CD14-positive monocyte (primary cell): ENCODE data around the gene OR5D16. TPM values are rescaled to one million over a fixed set of nuclear protein-coding genes. Genes with fewer than 3 reads are reported as not detected.
"Not testable (repeated sequence)": the region's sequence is repeated elsewhere in the genome, so short reads cannot be mapped to it uniquely, and the experiment has no call there.

ENCODE experiments used
- DNase-seq, 3 donors: peaks; one replicate each; pipeline ENCODE4 v3.0.0-alpha.2; 2011 to 2022
- H2AFZ ChIP-seq: 2 replicates; pipeline ENCODE4 v1.6.0; 2012; ENCODE audit warnings: mild to moderate bottlenecking, low read depth, low read length, inconsistent platforms; ENCODE audit not compliant: insufficient read depth, poor library complexity, severe bottlenecking
- H3K27ac ChIP-seq, 2 donors: 1 replicate in 1 of 2; 2 replicates in 1 of 2; pipeline ENCODE4 v1.5.1; 2012 to 2013; ENCODE audit warnings: low read length in 2 of 2, control low read depth in 1 of 2, inconsistent platforms in 1 of 2, low read depth in 1 of 2, mild to moderate bottlenecking in 1 of 2
- H3K27me3 ChIP-seq, 2 donors: one replicate each; pipeline versions ENCODE4 v1.6.0 to v1.6.1; 2011 to 2013; ENCODE audit warnings: low read length in 2 of 2; ENCODE audit not compliant: control insufficient read depth in 2 of 2, insufficient read depth in 2 of 2
- H3K36me3 ChIP-seq, 2 donors: replicated peaks in 1 of 2; 1 replicate in 1 of 2; 2 replicates in 1 of 2; pipeline versions ENCODE4 v1.5.1 to v1.6.1; 2012 to 2013; ENCODE audit warnings: low read length in 2 of 2, control low read depth in 1 of 2, inconsistent platforms in 1 of 2, mild to moderate bottlenecking in 1 of 2; ENCODE audit not compliant: insufficient read depth in 2 of 2, control insufficient read depth in 1 of 2
- H3K4me1 ChIP-seq, 2 donors: 1 replicate in 1 of 2; 2 replicates in 1 of 2; pipeline versions ENCODE4 v1.5.1 to v1.6.1; 2012 to 2013; ENCODE audit warnings: low read length in 2 of 2, control low read depth in 1 of 2, inconsistent platforms in 1 of 2, mild to moderate bottlenecking in 1 of 2, moderate library complexity in 1 of 2; ENCODE audit not compliant: insufficient read depth in 2 of 2, control insufficient read depth in 1 of 2
- H3K4me2 ChIP-seq: replicated peaks from 2 replicates; pipeline ENCODE3; 2012; ENCODE audit warnings: low read length, moderate library complexity, mild to moderate bottlenecking; ENCODE audit not compliant: poor library complexity, severe bottlenecking; ENCODE audit errors: extremely low read depth
- H3K4me3 ChIP-seq, 3 experiments: fragments of 200-600 bp in 1 of 3; sonication (generic) in 1 of 3; replicated peaks in 1 of 3; 1 replicate in 2 of 3; 2 replicates in 1 of 3; pipeline ENCODE4 v1.5.1; 2011 to 2013; ENCODE audit warnings: low read length in 3 of 3, mild to moderate bottlenecking in 3 of 3, control low read depth in 2 of 3, low read depth in 2 of 3, inconsistent platforms in 1 of 3, moderate library complexity in 1 of 3
- H3K79me2 ChIP-seq: 2 replicates; pipeline ENCODE4 v1.6.0; 2012; ENCODE audit warnings: mild to moderate bottlenecking, control low read depth, inconsistent platforms, low read length, moderate library complexity; ENCODE audit not compliant: insufficient read depth
- H3K9ac ChIP-seq: 2 replicates; pipeline ENCODE4 v1.6.0; 2017; ENCODE audit warnings: low read length, mild to moderate bottlenecking; ENCODE audit not compliant: insufficient read depth, poor library complexity, severe bottlenecking
- H3K9me3 ChIP-seq, 2 donors: replicated peaks in 1 of 2; 1 replicate in 1 of 2; 2 replicates in 1 of 2; pipeline versions ENCODE4 v1.5.1 to v1.6.1; 2012 to 2013; ENCODE audit warnings: low read length in 2 of 2, control low read depth in 1 of 2; ENCODE audit not compliant: control insufficient read depth in 1 of 2, insufficient read depth in 1 of 2
- H4K20me1 ChIP-seq: 2 replicates; pipeline ENCODE4 v1.6.0; 2012; ENCODE audit warnings: mild to moderate bottlenecking, low read length, control low read depth, moderate library complexity; ENCODE audit not compliant: insufficient read depth
- H3K27ac Mint-ChIP-seq, 7 donors: one replicate each; pipeline ENCODE4 v1.8.0; 2020; ENCODE audit warnings: mild to moderate bottlenecking in 7 of 7, mixed read lengths in 7 of 7, moderate library complexity in 6 of 7, inconsistent platforms in 2 of 7
- H3K27me3 Mint-ChIP-seq, 3 donors: one replicate each; pipeline ENCODE4 v1.8.0; 2021 to 2022; ENCODE audit warnings: low read depth in 3 of 3, mild to moderate bottlenecking in 3 of 3, mixed read lengths in 3 of 3, moderate library complexity in 3 of 3, inconsistent platforms in 1 of 3
- H3K36me3 Mint-ChIP-seq, 2 donors: one replicate each; pipeline ENCODE4 v1.8.0; 2020; ENCODE audit warnings: mixed read lengths in 2 of 2, inconsistent platforms in 1 of 2, mild to moderate bottlenecking in 1 of 2
- H3K4me1 Mint-ChIP-seq: one replicate; pipeline ENCODE4 v1.8.0; 2020; ENCODE audit warnings: mild to moderate bottlenecking, mixed read lengths
- H3K4me3 Mint-ChIP-seq, 2 donors: one replicate each; pipeline ENCODE4 v1.8.0; 2020; ENCODE audit warnings: mild to moderate bottlenecking in 2 of 2, mixed read lengths in 2 of 2, moderate library complexity in 1 of 2
- H3K9me3 Mint-ChIP-seq, 7 donors: one replicate each; pipeline ENCODE4 v1.8.0; 2020 to 2022; ENCODE audit warnings: mixed read lengths in 7 of 7, mild to moderate bottlenecking in 6 of 7, moderate library complexity in 6 of 7, inconsistent platforms in 2 of 7
- WGBS: methylation state at CpG from one replicate; pipeline ENCODE4 v1.1.5; 2013; ENCODE audit warnings: missing lambda C conversion rate; ENCODE audit not compliant: insufficient coverage; 5-methylcytosine and 5-hydroxymethylcytosine counted together
- intact Hi-C, 2 donors: fragments of 100-400 bp; cut with micrococcal nuclease; formaldehyde crosslinking; loops; one replicate each; pipeline versions ENCODE4 v1.15.0 to v1.15.1; 2023
- polyA plus RNA-seq, 3 donors: library from polyadenylated mRNA; depleted of rRNA in 1 of 3; unstranded in 2 of 3; stranded (reverse) in 1 of 3; fragments of 300-500 nt in 2 of 3; fragments of >200 nt in 1 of 3; fragmentation: Illumina TruSeq in 2 of 3; gene quantifications; 1 replicate in 2 of 3; 2 replicates in 1 of 3; pipeline ENCODE4 v1.2.3, GENCODE V29; 2012 to 2021

OR5D16 gene
- polyA plus RNA-seq, 3 donors: not detected

DNA sequence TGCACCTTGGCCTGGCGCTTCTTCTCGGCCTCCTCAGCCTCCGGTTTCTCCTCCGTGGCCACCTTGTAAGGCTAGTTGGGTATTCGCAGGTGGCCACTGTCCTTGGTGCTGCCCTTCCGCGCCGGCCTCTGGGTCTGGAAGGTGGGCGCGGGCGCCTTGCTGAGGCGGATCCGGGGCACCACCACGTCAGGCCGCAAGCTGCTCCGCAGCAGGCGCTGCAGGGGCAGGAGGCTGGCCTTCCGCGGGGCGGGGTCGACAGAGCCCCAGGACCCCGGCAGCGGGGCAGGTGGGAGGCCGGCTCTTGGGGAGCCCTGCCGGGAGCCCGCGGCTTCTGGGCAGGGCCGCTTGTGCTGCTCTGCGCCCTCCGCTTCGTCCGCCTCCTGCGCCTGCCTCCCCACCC is 34.2 kb downstream of the OR5D16 start:
- H3K36me3 Mint-ChIP-seq, H3K27me3 Mint-ChIP-seq, H3K27ac ChIP-seq, H3K4me3 ChIP-seq, H3K4me2 ChIP-seq, H3K9ac ChIP-seq, H3K4me1 ChIP-seq, H3K4me1 Mint-ChIP-seq, H4K20me1 ChIP-seq, H3K79me2 ChIP-seq, H3K27ac Mint-ChIP-seq, H3K4me3 Mint-ChIP-seq, intact Hi-C loops, DNase-seq, H3K27me3 ChIP-seq, H2AFZ ChIP-seq, H3K36me3 ChIP-seq: not testable (repeated sequence)
- peaks cover 11 to 43% (median 22%) of the 10 kb centered on the region in 7 donors for H3K9me3 Mint-ChIP-seq
- H3K9me3 ChIP-seq: peaks cover 8 to 31% of the 10 kb centered on the region in 2 donors
- WGBS: 18% methylated on average over 30 of the region's 33 CpGs

DNA sequence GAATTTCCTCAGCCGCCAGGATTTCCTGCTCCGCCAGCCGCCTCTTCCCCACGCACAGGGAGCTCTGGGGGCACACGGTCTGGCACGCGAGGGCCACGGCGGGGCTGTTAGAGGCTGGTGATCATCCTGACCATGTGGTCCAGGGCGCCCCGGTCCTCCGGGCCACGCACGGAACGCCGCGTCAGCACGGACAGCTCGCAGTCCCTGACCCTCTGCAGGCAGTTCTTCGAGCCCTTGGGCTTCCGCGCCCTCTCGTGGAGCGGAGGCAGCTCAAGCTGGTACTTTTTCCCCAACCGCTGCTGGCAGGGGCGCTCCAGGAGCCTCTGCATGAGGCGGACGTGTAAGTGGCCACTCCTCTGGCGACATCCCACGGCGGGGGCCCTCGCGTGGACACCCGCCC is 34.6 kb downstream of the OR5D16 start:
- H3K27ac Mint-ChIP-seq, H4K20me1 ChIP-seq, H3K27ac ChIP-seq, H3K27me3 ChIP-seq, H3K79me2 ChIP-seq, H3K4me1 ChIP-seq, H3K36me3 ChIP-seq, H2AFZ ChIP-seq, H3K36me3 Mint-ChIP-seq, H3K4me2 ChIP-seq, H3K4me1 Mint-ChIP-seq, H3K4me3 Mint-ChIP-seq, DNase-seq, H3K9ac ChIP-seq, H3K27me3 Mint-ChIP-seq, intact Hi-C loops, H3K4me3 ChIP-seq: not testable (repeated sequence)
- WGBS: 19% methylated on average over 33 of the region's 34 CpGs
- H3K9me3 ChIP-seq: peaks cover 8 to 27% of the 10 kb centered on the region in 2 donors
- peaks cover 7 to 39% (median 19%) of the 10 kb centered on the region in 7 donors for H3K9me3 Mint-ChIP-seq

- H3K36me3 Mint-ChIP-seq, H3K4me1 ChIP-seq, H3K4me3 ChIP-seq, H3K27ac ChIP-seq, H3K4me1 Mint-ChIP-seq, H3K36me3 ChIP-seq, H3K9ac ChIP-seq, H3K27me3 Mint-ChIP-seq, H4K20me1 ChIP-seq, H3K4me2 ChIP-seq, H3K79me2 ChIP-seq, H2AFZ ChIP-seq, H3K9me3 Mint-ChIP-seq, intact Hi-C loops, DNase-seq, H3K27me3 ChIP-seq, H3K9me3 ChIP-seq, H3K27ac Mint-ChIP-seq, H3K4me3 Mint-ChIP-seq: not testable (repeated sequence)
- WGBS: no CpG with 5 or more reads among the region's 1 CpG
Observed at GRCh38 chr11:55882997-55883396, 44.4 kb downstream of the OR5D16 start, which contains the start of gene TRIM51. Gene TRIM51, plus strand, starts transcription at chr11:55883297. Its CDS starts 2,132 bp downstream, at chr11:55885429.

- H3K4me3 Mint-ChIP-seq, H3K9me3 ChIP-seq, H3K4me2 ChIP-seq, H3K4me1 Mint-ChIP-seq, H3K27ac Mint-ChIP-seq, intact Hi-C loops, H3K27ac ChIP-seq, H3K9ac ChIP-seq, H3K9me3 Mint-ChIP-seq, H3K36me3 Mint-ChIP-seq, H3K79me2 ChIP-seq, H3K27me3 Mint-ChIP-seq, DNase-seq, H3K27me3 ChIP-seq, H3K4me1 ChIP-seq, H3K4me3 ChIP-seq, H4K20me1 ChIP-seq, H3K36me3 ChIP-seq, H2AFZ ChIP-seq: not testable (repeated sequence)
- 80% methylated on average over 2 of the region's 4 CpGs for WGBS
Observed at GRCh38 chr11:55884995-55885394, 46.4 kb downstream of the OR5D16 start.
